ENCODE data around the gene PRPF40B.

- TF ChIP-seq POLR2A (IDR thresholded peaks at IDR 0.05; ENCODE audit: low read length): peak; percentile 75
- no peak for TF ChIP-seq GATA1 (IDR thresholded peaks at IDR 0.05; ENCODE audit: low read depth, low read length)
Measured at GRCh38 chr12:49673446-49674317, 50.3 kb downstream of the PRPF40B start.
